HepG2 (cell line): ENCODE measurements around the gene CT47A1. TPM values are rescaled to one million over a fixed set of nuclear protein-coding genes. Genes with fewer than 3 reads are reported as not detected.

Experiments used
- ATAC-seq: fragments of 200-7000 bp; cut with Tn5 transposase; 3 replicates; pipeline ENCODE4 v1.9.1; 2020; ENCODE audit warnings: mild to moderate bottlenecking, moderate library complexity
- BruUV-seq: library from RNA; stranded (reverse); fragments of 400-500 nt; replicated peaks from 2 replicates; lab custom pipeline; 2021; lab: Mats Ljungman, UMichigan
- CTCF ChIA-PET: fragments of 300-600 bp; formaldehyde crosslinking; extraction: SDS; loops from one replicate; lab custom pipeline; 2021; ENCODE audit warnings: low total read pairs, inconsistent platforms, low intra/inter-chr PET ratio; lab: Yijun Ruan, JAX
- POLR2A ChIA-PET: fragments of 350-600 bp; sonication (Branson Sonifier 250); formaldehyde crosslinking; loops from one replicate; lab custom pipeline; 2020; ENCODE audit warnings: antibody characterized with exemption, inconsistent platforms; lab: Yijun Ruan, JAX
- DNase-seq: peaks from one replicate; pipeline ENCODE4 v3.0.0-alpha.2; 2015; ENCODE audit warnings: low spot score
- FAIRE-seq: peaks from 3 replicates; lab custom pipeline; 2011; peaks lifted over from hg19 to GRCh38; lab: Jason Lieb, UNC
- H2AFZ ChIP-seq: one replicate; pipeline ENCODE4 v1.6.1; 2011; ENCODE audit warnings: low read length, inconsistent platforms
- H3K27ac ChIP-seq: fragments of 300-600 bp; 3 replicates; pipeline ENCODE4 v1.8.0; 2011; ENCODE audit warnings: mixed run types, mild to moderate bottlenecking, mixed read lengths, low read length, inconsistent platforms; ENCODE audit not compliant: insufficient read depth; ENCODE audit errors: extremely low read length
- H3K27me3 ChIP-seq, 2 experiments: fragments of 200-600 bp in 1 of 2; 2 replicates in 1 of 2; 3 replicates in 1 of 2; pipeline versions ENCODE4 v1.6.0 to v1.8.0; 2011; ENCODE audit warnings: low read length in 2 of 2, mild to moderate bottlenecking in 2 of 2, moderate library complexity in 2 of 2, inconsistent platforms in 1 of 2; ENCODE audit not compliant: insufficient read depth in 2 of 2, control insufficient read depth in 1 of 2
- H3K36me3 ChIP-seq, 2 experiments: fragments of 200-600 bp in 1 of 2; replicated peaks in 1 of 2; 2 replicates in 1 of 2; 3 replicates in 1 of 2; pipeline versions ENCODE4 v1.5.1 to v1.8.0; 2011; ENCODE audit warnings: low read length in 2 of 2, inconsistent platforms in 1 of 2; ENCODE audit not compliant: insufficient read depth in 2 of 2, control insufficient read depth in 1 of 2
- H3K4me1 ChIP-seq: 2 replicates; pipeline ENCODE4 v1.5.1; 2012; ENCODE audit warnings: low read length, inconsistent platforms; ENCODE audit not compliant: insufficient read depth
- H3K4me2 ChIP-seq: 2 replicates; pipeline ENCODE4 v1.6.0; 2011; ENCODE audit warnings: low read depth, low read length, inconsistent platforms
- H3K4me3 ChIP-seq, 3 experiments: fragments of 200-600 bp in 1 of 3; sonication (generic), shearing (Covaris generic) in 1 of 3; replicated peaks in 1 of 3; 2 replicates each; pipeline ENCODE4 v1.5.1; 2011 to 2016; ENCODE audit warnings: low read length in 3 of 3, inconsistent platforms in 2 of 3, low read depth in 2 of 3, mild to moderate bottlenecking in 2 of 3, control low read depth in 1 of 3, mixed read lengths in 1 of 3; ENCODE audit not compliant: insufficient read depth in 1 of 3
- H3K79me2 ChIP-seq: one replicate; pipeline ENCODE4 v1.6.1; 2011; ENCODE audit warnings: low read length, inconsistent platforms; ENCODE audit not compliant: insufficient read depth
- H3K9ac ChIP-seq: 2 replicates; pipeline ENCODE4 v1.6.0; 2011; ENCODE audit warnings: mild to moderate bottlenecking, low read depth, low read length, inconsistent platforms; ENCODE audit not compliant: insufficient read depth
- H3K9me3 ChIP-seq: 2 replicates; pipeline ENCODE4 v1.5.1; 2012; ENCODE audit warnings: mild to moderate bottlenecking, low read length
- H4K20me1 ChIP-seq: 2 replicates; pipeline ENCODE4 v1.6.0; 2011; ENCODE audit warnings: inconsistent platforms, mild to moderate bottlenecking, low read length, moderate library complexity; ENCODE audit not compliant: insufficient read depth
- FOXA1 ChIP-seq, 2 experiments: fragments of 450-650 bp in 1 of 2; sonication (generic) in 1 of 2; formaldehyde crosslinking in 1 of 2; IDR thresholded peaks; 2 replicates each; pipeline versions ENCODE4 v1.4.0 to v1.6.1; 2016 to 2020; ENCODE audit warnings: missing genetic modification reagents in 1 of 2
- HMG20A ChIP-seq: IDR thresholded peaks from 2 replicates; pipeline ENCODE4 v1.6.1; 2016; ENCODE audit warnings: borderline replicate concordance
- KDM1A ChIP-seq: IDR thresholded peaks from 2 replicates; pipeline ENCODE4 v1.6.1; 2016; ENCODE audit warnings: missing compliant biosample characterization
- KDM2A ChIP-seq: sonication (generic); formaldehyde crosslinking; IDR thresholded peaks from 2 replicates; pipeline ENCODE4 v1.4.0; 2020; ENCODE audit warnings: low read depth, missing genetic modification reagents, borderline replicate concordance
- RCOR2 ChIP-seq: IDR thresholded peaks from 2 replicates; pipeline ENCODE4 v1.6.1; 2016; ENCODE audit warnings: missing biosample characterization, missing genetic modification reagents
- REXO4 ChIP-seq: sonication (generic); formaldehyde crosslinking; IDR thresholded peaks from 2 replicates; pipeline ENCODE4 v1.8.0; 2022; ENCODE audit warnings: missing genetic modification reagents, mild to moderate bottlenecking, borderline replicate concordance
- SATB2 ChIP-seq: sonication (generic); formaldehyde crosslinking; IDR thresholded peaks from 2 replicates; pipeline ENCODE4 v1.5.0; 2020; ENCODE audit warnings: missing genetic modification reagents
- SIN3A ChIP-seq: IDR thresholded peaks from 2 replicates; pipeline ENCODE4 v1.6.1; 2011; ENCODE audit warnings: low read depth, mild to moderate bottlenecking, control low read depth, low read length, borderline replicate concordance
- SOX13 ChIP-seq, 3 experiments: fragments of 450-650 bp in 1 of 3; sonication (generic) in 1 of 3; formaldehyde crosslinking in 1 of 3; IDR thresholded peaks in 2 of 3; conservative IDR thresholded peaks in 1 of 3; 2 replicates each; pipeline versions ENCODE4 v1.5.0 to v1.6.1; 2016 to 2020; ENCODE audit warnings: antibody characterized with exemption in 1 of 3, mild to moderate bottlenecking in 1 of 3, missing compliant biosample characterization in 1 of 3, missing genetic modification reagents in 1 of 3, moderate library complexity in 1 of 3
- ZKSCAN5 ChIP-seq: sonication (generic); formaldehyde crosslinking; IDR thresholded peaks from 2 replicates; pipeline ENCODE4 v1.5.1; 2020; ENCODE audit warnings: mild to moderate bottlenecking, missing genetic modification reagents
- ZNF30 ChIP-seq: sonication (generic); formaldehyde crosslinking; IDR thresholded peaks from 2 replicates; pipeline ENCODE4 v1.5.0; 2020; ENCODE audit warnings: mild to moderate bottlenecking, missing genetic modification reagents
- ZNF724P ChIP-seq: sonication (generic); formaldehyde crosslinking; IDR thresholded peaks from 2 replicates; pipeline ENCODE4 v1.8.0; 2022; ENCODE audit warnings: missing genetic modification reagents, borderline replicate concordance
- WGBS: methylation state at CpG from one replicate; pipeline ENCODE4 v1.1.6; 2017; ENCODE audit warnings: low lambda C conversion rate; 5-methylcytosine and 5-hydroxymethylcytosine counted together
- in situ Hi-C: cut with HindIII; loops from 2 replicates; pipeline ENCODE4 v1.10.0; 2017; ENCODE audit warnings: low pct_unique_long_range_greater_than_20kb; ENCODE audit not compliant: extremely low pct_ligation_motif_present
- intact Hi-C: fragments of 100-400 bp; cut with micrococcal nuclease; formaldehyde crosslinking; loops from one replicate; pipeline ENCODE4 v1.10.0; 2022; ENCODE audit not compliant: unreplicated experiment
- polyA plus RNA-seq, 8 experiments: library from polyadenylated mRNA; depleted of rRNA in 3 of 8; stranded (reverse) in 7 of 8; unstranded in 1 of 8; fragments of >200 nt; fragmentation: Illumina TruSeq in 4 of 8; extraction: Trizol in 4 of 8; gene quantifications; 2 replicates each; pipeline versions ENCODE4 v1.2.1 to v1.2.3, GENCODE V29; 2011 to 2016; ENCODE audit warnings: low read depth in 4 of 8, missing spikeins in 1 of 8, mixed read lengths in 1 of 8; ENCODE audit not compliant: insufficient read depth in 1 of 8
- total RNA-seq, 5 experiments: library from RNA; depleted of rRNA; stranded (reverse); fragments of >200 nt; fragmentation: Illumina TruSeq; extraction: Trizol; gene quantifications; 2 replicates each; pipeline ENCODE4 v1.2.3, GENCODE V29; 2016; ENCODE audit warnings: low read depth in 1 of 5
- TF ChIP-seq, protein P1 (sequence below): sonication (generic); formaldehyde crosslinking; IDR thresholded peaks from 2 replicates; pipeline ENCODE4 v1.4.0; 2020; ENCODE audit warnings: low read depth, missing genetic modification reagents
- TF ChIP-seq, protein P2 (sequence below): sonication (generic); formaldehyde crosslinking; IDR thresholded peaks from 2 replicates; pipeline ENCODE4 v1.8.0; 2022; ENCODE audit warnings: mild to moderate bottlenecking, missing genetic modification reagents; ENCODE audit not compliant: insufficient replicate concordance
- TF ChIP-seq, protein P3 (sequence below): sonication (generic); formaldehyde crosslinking; IDR thresholded peaks from 2 replicates; pipeline ENCODE4 v1.4.0; 2020; ENCODE audit warnings: missing genetic modification reagents, borderline replicate concordance

Gene CT47A1
- total and polyA plus RNA-seq, 2 of the 13 experiments (the other 11 are each of a cell fraction or from before 2014, with no cell fraction given) = not detected

DNA sequence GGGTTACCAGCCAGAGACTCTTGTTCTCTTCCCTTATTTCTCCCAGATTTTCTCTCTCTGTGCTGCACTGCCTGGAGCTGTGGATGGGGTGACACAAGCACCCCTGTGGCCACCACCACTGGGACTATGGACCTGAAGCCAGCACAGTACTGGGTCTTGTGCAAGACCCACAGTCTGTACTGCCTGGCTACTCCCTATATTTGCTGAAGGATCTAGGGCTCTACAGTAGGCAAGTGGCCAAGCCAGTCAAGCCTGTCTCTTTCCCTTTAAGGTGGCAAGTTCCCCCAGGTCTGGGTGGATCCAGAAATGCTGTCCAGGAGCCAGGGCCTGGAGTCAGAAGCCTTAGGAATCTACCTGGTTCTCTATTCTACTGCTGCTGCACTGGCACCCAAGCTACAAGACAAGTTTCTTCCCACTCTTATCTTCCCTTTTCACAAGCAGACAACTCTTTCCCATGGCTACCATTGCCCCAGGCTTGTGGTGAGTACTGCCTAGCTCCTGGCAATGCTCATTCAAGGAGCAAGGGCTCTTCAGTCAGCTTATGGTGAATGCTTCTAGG is 28.4 kb upstream of the CT47A1 start (continued):
- TF ChIP-seq FOXA1 (IDR thresholded peaks at IDR 0.05) = no peak
- 0 out of 2 replicates have a peak, but pooled peaks have one; percentile 6 for TF ChIP-seq FOXA1 (CRISPR knock-in tag; IDR thresholded peaks at IDR 0.05)
- peak; percentile 27; the same call in 1 of the 2 replicates for TF ChIP-seq HMG20A
- TF ChIP-seq, all 625 proteins: peak for 24

DNA sequence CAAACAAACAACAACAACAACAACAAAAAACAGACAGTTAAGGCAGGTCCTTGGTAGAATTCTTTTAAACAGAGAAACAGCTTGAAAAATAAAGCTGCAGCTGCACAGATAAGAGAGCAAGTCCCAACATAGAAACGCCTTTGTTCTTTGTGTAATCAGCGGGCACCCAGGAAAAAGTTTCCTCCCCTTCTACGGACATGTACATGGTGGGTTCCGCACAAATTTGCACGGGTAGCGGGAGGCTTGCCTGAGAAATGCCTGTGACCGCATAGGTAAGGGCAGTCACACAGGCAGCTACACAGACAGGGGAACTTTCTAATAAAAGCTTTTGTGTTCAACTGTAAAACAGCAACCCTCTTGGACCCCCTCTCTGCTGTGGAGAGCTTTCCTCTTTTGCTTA is 25.7 kb upstream of the CT47A1 start:
- Histone ChIP-seq H3K4me2 (peak overlapping the region; percentile 32; the same call in 1 of the 2 replicates), H3K79me2 (no peaks in the 10 kb centered on the region), H3K4me1 (peaks cover 63% of the 10 kb centered on the region), H2AFZ (no peak overlapping the region), H4K20me1 (no peaks in the 10 kb centered on the region), H3K36me3 (no peaks in the 10 kb centered on the region), H3K9ac (no peak overlapping the region), H3K9me3 (peaks cover 6% of the 10 kb centered on the region), H3K27ac (peak overlapping the region; percentile 81), H3K4me3 (no peak overlapping the region), H3K27me3 (no peaks in the 10 kb centered on the region)
- BruUV-seq = no TSS peak
- in situ Hi-C loops = no loop called here
- no CpG with 5 or more reads among the region's 7 CpGs for WGBS
- intact Hi-C loops = loop anchor here (2.0 kb wide), 1 partner anchor 74 kb away; no protein-coding TSS in a partner anchor
- POLR2A ChIA-PET = interaction anchor here (1.2 kb wide), 1 partner anchor 259 kb away, joined by 3 read pairs; no protein-coding TSS in a partner anchor
- DNase-seq = peak; percentile 52
- FAIRE-seq = no peak
- peak; percentile 36 for ATAC-seq
- CTCF ChIA-PET = no interaction called here
- TF ChIP-seq ZKSCAN5 (no peak), KDM2A (CRISPR knock-in tag) (no peak), ZNF724P (CRISPR knock-in tag) (no peak), REXO4 (no peak), SATB2 (CRISPR knock-in tag) (no peak), SIN3A (no peak), KDM1A (CRISPR knock-in tag) (no peak), RCOR2 (CRISPR knock-in tag) (no peak), SOX13 (IDR thresholded peaks at IDR 0.05) (no peak), SOX13 (CRISPR knock-in tag; conservative IDR thresholded peaks at IDR 0.05 in 1 of 2, IDR thresholded peaks at IDR 0.05 in 1 of 2) (peak in 1 of 2 experiments; percentile 19; a peak in 1 of 4 replicates), ZNF30 (CRISPR knock-in tag) (no peak)
- TF ChIP-seq, protein P1, sequence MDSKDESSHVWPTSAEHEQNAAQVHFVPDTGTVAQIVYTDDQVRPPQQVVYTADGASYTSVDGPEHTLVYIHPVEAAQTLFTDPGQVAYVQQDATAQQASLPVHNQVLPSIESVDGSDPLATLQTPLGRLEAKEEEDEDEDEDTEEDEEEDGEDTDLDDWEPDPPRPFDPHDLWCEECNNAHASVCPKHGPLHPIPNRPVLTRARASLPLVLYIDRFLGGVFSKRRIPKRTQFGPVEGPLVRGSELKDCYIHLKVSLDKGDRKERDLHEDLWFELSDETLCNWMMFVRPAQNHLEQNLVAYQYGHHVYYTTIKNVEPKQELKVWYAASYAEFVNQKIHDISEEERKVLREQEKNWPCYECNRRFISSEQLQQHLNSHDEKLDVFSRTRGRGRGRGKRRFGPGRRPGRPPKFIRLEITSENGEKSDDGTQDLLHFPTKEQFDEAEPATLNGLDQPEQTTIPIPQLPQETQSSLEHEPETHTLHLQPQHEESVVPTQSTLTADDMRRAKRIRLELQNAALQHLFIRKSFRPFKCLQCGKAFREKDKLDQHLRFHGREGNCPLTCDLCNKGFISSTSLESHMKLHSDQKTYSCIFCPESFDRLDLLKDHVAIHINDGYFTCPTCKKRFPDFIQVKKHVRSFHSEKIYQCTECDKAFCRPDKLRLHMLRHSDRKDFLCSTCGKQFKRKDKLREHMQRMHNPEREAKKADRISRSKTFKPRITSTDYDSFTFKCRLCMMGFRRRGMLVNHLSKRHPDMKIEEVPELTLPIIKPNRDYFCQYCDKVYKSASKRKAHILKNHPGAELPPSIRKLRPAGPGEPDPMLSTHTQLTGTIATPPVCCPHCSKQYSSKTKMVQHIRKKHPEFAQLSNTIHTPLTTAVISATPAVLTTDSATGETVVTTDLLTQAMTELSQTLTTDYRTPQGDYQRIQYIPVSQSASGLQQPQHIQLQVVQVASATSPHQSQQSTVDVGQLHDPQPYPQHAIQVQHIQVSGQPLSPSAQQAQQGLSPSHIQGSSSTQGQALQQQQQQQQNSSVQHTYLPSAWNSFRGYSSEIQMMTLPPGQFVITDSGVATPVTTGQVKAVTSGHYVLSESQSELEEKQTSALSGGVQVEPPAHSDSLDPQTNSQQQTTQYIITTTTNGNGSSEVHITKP = peak; percentile 90
- TF ChIP-seq, protein P2, sequence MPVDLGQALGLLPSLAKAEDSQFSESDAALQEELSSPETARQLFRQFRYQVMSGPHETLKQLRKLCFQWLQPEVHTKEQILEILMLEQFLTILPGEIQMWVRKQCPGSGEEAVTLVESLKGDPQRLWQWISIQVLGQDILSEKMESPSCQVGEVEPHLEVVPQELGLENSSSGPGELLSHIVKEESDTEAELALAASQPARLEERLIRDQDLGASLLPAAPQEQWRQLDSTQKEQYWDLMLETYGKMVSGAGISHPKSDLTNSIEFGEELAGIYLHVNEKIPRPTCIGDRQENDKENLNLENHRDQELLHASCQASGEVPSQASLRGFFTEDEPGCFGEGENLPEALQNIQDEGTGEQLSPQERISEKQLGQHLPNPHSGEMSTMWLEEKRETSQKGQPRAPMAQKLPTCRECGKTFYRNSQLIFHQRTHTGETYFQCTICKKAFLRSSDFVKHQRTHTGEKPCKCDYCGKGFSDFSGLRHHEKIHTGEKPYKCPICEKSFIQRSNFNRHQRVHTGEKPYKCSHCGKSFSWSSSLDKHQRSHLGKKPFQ (CRISPR knock-in tag) = no peak
- TF ChIP-seq, protein P3, sequence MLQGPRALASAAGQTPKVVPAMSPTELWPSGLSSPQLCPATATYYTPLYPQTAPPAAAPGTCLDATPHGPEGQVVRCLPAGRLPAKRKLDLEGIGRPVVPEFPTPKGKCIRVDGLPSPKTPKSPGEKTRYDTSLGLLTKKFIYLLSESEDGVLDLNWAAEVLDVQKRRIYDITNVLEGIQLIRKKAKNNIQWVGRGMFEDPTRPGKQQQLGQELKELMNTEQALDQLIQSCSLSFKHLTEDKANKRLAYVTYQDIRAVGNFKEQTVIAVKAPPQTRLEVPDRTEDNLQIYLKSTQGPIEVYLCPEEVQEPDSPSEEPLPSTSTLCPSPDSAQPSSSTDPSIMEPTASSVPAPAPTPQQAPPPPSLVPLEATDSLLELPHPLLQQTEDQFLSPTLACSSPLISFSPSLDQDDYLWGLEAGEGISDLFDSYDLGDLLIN (CRISPR knock-in tag) = no peak
